GM18505 (cell line): ENCODE measurements around the gene GK.
"Not testable (repeated sequence)": the region's sequence is repeated elsewhere in the genome, so short reads cannot be mapped to it uniquely, and the experiment has no call there.

Experiments
- ATAC-seq: cut with Tn5 transposase; IDR thresholded peaks from one replicate; pipeline ENCODE4 v1.9.1; 2021; ENCODE audit not compliant: unreplicated experiment
- POLR2A ChIP-seq: IDR thresholded peaks from 4 replicates; pipeline ENCODE4 v1.6.1; 2011; ENCODE audit warnings: borderline replicate concordance; ENCODE audit not compliant: insufficient read depth, insufficient read length; ENCODE audit errors: extremely low read depth

Gene GK

GRCh38 chrX:30702736-30703135 is 49.5 kb downstream of the GK start:
- no peak for TF ChIP-seq POLR2A
- no peak for ATAC-seq

- TF ChIP-seq POLR2A = no peak
- ATAC-seq = no peak
Measured at GRCh38 chrX:30706216-30706775, 53.1 kb downstream of the GK start.

DNA sequence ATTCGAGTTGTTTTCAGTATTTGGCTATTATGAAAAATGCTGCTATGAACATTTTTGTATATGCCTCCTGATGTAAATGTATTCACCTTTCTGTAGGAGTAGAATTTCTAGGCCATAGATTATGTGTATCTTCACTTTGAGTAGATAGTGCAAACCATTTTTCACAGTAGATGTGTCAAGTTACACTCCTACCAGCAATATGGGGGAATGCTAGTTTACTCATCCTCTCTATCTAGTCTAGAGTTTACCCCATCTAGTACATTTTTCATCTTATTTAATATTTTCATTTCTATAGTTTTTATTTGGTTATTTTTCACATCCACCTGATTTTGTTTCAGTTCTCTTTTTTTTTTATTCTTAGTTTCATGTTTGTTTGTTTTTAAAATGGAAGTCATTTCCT is 59.0 kb downstream of the GK start:
- TF ChIP-seq POLR2A = no peak
- ATAC-seq = no peak

DNA sequence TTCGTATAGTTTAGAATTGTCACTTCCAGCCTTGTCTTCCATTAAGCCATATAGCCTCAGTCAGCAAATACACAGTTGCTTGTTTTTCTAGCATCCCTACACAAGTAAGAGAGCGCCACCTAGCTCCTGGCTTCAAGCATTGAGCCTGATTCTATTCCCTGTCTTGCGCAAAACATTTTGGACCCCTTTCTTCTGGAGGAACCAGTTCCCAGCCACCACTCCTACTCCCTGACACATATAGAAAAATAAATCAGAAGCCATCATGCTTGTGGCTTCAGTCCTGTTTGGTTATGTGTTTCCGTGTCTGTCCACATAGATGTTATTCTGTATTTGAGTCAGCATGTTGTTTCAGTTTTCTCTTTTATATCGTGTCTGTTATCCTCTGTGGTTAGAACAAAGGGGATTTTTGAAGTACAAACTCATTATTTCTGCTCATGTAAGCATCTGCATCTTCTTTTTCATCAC is 59.9 kb downstream of the GK start:
- peak; percentile 98 for ATAC-seq
- no peak for TF ChIP-seq POLR2A

DNA sequence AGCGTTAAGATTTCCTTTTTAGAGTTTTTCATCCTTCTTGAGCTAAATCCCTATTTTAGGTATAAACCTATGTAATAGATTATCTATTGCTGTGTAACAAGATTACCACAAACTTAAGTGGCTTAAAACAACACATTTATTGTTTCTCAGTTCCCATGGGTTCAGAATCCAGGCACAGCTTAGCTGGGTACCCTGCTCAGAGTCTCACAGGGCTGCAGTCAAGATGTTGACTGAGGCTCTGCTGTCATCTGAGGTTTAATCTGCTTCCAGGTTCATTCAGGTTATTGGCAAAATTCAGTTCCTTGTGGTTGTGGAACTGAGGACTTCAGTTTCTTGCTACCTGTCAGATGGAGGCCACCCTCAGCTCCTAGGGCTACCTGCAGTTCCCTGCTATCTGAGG is 60.9 kb downstream of the GK start:
- ATAC-seq = no peak
- TF ChIP-seq POLR2A = no peak

GRCh38 chrX:30715976-30716375 is 62.8 kb downstream of the GK start:
- ATAC-seq = no peak

GRCh38 chrX:30733852-30734660 is 80.8 kb downstream of the GK start:
- no peak for TF ChIP-seq POLR2A
- ATAC-seq = no peak

More at GRCh38 chrX:30715976-30716375, 62.8 kb downstream of the GK start:
- no peak for TF ChIP-seq POLR2A

GRCh38 chrX:30734782-30735181 is 81.6 kb downstream of the GK start:
- no peak for ATAC-seq
- no peak for TF ChIP-seq POLR2A

- no peak for TF ChIP-seq POLR2A
- peak; percentile 96 for ATAC-seq
Measured at GRCh38 chrX:30735839-30736238, 82.6 kb downstream of the GK start.

- TF ChIP-seq POLR2A = no peak
- no peak for ATAC-seq
Measured at GRCh38 chrX:30741545-30741944, 88.3 kb downstream of the GK start.

GRCh38 chrX:30748342-30748960 is 95.2 kb downstream of the GK start:
- ATAC-seq = no peak
- no peak for TF ChIP-seq POLR2A

DNA sequence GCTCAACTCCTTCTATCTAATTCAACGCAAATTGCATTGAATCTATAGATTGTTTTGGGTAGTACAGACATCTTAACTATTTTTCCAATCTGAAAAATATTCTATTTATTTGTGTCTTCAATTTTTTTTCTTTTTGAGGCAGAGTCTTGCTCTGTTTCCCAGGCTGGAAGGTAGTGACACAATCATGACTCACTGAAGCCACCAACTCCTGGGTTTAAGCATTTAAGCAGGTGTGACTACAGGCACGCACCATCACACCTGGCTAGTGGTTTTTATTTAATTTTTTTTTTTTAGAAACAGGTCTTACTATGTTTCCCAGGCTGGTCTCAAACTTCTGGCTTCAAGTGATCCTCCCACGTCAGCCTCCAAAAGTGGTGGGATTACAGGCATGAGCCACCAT is 98.3 kb downstream of the GK start:
- no peak for TF ChIP-seq POLR2A
- no peak for ATAC-seq

DNA sequence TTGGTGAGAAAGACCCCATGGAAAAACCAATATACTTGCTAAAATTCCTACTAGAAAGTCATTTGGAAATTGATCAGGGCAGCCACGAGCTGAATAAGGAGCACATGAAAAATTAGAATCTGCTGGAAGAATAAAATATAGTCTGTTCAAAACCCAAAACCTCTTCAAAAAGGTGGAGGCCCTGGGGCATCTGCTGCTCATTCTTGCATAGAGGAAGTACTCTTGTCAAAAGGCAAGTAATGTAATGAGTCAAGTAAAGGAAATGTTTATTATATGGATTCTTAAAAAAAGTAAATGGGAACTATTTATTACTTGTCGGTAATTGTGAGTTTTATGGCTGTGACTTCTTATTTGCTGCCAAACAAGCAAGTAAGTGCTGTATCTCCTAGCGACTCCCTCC is 109.5 kb downstream of the GK start:
- TF ChIP-seq POLR2A = no peak
- ATAC-seq = no peak

GRCh38 chrX:30773764-30774163 is 120.5 kb downstream of the GK start:
- ATAC-seq = not testable (repeated sequence)

DNA sequence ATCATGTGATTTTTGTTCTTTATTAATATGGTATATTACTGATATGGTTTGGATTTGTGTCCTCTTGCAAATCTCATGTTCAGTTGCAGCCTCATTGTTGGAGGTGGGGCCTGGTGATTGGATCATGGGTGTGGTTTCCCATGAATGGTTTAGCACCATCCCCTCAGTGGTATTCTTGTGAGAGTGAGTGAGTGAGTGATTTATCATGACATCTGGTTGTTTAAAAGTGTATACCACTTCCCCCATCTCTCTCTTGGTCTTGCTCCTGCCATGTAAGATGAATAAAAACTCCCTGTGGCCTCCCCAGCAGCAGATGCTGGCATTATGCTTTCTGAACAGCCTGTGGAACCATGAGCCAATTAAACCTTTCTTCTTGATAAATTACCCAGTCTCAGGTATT is 124.4 kb downstream of the GK start:
- no peak for ATAC-seq
- TF ChIP-seq POLR2A = no peak

DNA sequence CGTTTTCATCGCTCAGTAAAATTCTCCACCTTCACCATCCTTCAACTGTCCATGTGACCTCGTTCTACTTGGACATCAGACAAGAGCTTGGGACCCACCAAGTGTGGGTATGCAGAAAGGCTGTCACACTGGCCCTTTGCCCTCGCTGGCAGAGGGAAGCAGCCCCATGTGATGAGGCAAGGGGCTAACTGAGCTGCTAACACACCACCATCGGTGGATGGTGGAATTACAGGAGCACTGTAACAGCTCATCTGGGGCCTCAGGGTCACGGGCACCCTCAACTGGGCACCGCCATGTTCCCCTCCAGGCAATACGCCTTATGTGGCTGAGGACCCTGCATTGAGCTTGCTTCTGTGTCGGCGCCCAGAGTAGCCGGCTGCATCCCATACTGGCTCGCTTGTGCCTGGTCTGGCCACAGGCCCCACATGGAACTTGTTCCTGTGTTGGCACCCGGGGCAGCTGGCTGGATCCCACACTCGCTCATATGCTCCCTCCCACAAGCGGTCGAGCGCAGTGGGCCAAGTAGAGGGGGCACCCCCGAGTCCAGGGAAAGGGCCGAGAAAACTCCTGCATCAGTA is 126.3 kb downstream of the GK start:
- no peak for ATAC-seq
- no peak for TF ChIP-seq POLR2A
